GM18868 (cell line): Measurements from ENCODE around the gene TRAPPC10.

Experiments used
- ATAC-seq: cut with Tn5 transposase; IDR thresholded peaks from one replicate; pipeline ENCODE4 v1.9.1; 2021; ENCODE audit warnings: mild to moderate bottlenecking, moderate library complexity; ENCODE audit not compliant: unreplicated experiment

TRAPPC10 gene

DNA sequence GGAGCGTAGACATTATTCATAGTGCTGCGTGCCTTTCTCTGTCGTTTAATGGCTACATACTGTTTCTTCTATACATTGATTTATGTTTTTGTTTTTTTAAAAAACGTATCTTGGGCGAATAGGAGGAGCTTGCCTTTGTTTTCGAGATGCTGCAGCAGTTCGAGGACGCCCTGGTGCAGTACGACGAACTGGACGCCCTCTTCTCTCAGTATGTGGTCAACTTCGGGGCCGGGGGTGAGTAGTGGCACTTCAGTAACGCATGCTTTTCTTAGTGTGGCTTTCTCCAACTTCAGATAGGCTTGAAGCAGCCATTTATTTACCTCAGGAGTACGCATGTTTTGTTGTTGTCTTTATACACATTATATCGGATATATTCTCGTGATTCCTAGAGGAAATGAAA lies 46.9 kb downstream of the TRAPPC10 start:
- ATAC-seq = no peak

DNA sequence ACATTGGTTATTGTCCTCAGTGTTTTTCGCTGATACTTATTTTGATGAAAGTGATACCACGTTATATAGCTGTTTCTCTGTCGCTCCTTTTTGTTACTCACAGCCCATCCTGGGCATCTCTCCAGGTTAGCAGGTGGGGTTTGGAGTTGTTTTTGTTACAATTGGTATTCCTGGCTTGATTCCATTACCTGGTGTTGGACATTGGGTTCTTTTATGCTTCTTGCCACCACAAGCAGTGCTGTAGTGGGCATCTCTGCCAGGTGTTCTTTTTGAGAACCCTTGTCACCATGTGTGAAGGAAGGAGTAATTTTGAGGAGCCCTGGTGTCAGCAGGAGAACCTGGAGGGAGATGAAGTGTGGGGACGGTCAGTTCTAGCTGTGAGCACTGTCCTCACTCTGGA lies 47.6 kb downstream of the TRAPPC10 start:
- no peak for ATAC-seq

DNA sequence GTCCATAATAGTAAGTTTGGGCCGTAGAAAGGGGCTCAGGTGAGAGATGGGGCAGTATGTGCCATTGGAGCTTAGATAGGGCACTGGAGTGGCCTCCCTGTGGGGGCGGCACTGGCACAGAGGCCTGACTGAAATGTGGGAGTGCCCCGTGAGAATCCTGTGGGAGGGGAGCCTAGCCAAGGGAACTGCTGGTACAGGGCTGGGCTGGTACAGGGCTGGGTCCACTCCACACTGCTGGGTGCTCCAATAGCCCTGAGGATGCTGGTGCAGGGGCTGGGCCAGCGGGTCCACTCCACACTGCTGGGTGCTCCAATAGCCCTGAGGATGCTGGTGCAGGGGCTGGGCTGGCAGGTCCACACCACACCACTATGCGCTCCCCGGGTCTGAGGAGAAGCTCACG lies 50.3 kb downstream of the TRAPPC10 start:
- ATAC-seq = no peak

DNA sequence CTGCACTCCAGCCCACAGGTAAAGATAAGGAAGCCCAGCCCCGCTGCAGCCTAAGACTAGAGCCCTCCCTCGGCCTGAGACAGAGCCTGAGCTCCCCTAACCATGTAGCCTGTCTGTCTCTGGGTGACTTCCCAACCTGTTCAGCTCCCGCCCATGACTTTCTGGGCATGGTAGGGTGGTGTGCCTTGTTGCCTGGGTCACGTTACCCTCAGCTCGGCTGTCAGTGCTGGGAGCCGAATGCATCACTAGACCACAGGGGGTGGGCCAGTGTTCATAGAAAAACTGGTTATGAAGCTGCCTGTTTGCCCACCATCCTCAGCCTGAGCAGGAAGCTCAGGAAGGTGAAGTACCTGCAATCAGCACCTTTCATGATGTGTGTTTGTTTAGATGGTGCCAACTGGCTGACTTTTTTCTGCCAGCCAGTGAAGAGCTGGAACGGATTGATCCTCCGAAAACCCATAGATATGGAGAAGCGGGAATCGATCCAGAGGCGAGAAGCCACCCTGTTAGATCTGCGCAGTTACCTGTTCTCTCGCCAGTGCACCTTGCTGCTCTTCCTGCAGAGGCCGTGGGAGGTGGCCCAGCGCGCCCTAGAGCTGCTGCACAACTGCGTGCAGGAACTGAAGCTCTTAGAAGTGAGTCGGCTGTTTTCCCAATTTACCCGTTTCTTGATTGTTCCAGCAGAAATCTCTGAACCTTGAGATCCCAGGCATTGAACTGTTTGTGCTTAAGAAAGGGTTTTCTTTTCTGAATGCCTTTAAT lies 51.2 kb downstream of the TRAPPC10 start:
- ATAC-seq = no peak

DNA sequence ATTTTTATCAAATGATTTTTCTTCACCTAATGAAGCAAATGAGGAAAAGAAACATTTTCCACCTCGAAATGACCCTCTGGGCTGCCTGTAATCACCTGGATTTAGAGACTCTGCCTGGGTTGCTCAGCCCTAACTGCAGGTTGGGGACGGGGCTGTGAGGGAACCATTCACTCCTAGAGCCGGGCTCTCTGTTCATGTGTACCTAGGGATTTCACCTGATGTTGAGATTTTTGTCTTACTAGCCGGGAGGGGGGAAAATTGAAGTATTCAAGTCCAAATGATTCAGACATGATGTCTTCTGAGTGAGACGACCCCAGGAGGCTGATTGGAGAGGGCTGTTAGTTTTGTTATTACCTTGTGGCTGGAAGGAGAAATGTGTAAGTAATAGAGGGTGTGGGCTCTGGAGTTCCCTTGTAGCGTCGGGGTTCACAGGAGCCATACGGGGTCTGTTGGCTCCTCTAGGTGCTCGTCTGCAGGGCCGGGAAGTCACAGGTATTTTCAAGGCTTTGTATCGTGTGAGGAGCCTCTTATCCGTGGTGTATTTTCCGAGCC lies 52.8 kb downstream of the TRAPPC10 start:
- ATAC-seq = no peak

DNA sequence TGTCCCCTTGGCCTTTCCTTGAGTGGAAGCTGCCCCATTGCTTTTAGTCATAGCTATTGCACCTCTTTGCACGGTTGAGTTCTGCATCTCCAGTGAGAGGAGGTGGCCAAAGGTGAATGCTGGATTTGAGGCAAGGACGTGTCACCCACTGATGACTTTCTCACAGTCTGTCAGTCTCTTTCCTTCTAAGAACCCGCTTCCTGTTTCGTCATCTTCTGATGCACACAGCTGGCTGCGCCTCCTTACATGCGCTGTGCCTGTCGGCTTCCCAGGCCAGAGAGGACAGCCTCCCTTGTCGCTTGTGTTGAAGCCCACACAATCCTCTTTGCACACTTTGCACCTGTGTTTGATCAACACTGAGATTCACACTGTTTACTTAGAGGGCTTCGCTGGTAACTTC lies 53.3 kb downstream of the TRAPPC10 start:
- ATAC-seq = no peak

DNA sequence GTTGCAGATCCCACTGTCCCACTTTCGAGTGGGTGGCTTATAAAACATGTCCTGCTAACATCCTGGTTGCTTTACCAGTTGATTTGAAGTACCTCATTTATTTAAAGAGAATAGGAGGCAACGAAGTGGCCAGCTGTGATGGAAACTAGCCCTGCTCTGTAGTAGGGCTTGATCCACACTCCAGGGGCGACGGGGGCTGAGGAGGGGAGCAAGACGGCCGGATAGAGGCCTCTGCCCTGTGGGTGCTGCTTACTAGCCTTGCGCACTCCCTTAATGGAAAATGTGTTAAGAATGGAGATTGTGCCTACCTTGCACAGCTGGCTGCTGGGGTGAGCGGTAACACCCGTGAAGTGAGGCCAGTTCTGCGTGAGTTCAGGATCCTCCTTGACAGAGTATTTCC lies 54.0 kb downstream of the TRAPPC10 start:
- ATAC-seq = no peak

DNA sequence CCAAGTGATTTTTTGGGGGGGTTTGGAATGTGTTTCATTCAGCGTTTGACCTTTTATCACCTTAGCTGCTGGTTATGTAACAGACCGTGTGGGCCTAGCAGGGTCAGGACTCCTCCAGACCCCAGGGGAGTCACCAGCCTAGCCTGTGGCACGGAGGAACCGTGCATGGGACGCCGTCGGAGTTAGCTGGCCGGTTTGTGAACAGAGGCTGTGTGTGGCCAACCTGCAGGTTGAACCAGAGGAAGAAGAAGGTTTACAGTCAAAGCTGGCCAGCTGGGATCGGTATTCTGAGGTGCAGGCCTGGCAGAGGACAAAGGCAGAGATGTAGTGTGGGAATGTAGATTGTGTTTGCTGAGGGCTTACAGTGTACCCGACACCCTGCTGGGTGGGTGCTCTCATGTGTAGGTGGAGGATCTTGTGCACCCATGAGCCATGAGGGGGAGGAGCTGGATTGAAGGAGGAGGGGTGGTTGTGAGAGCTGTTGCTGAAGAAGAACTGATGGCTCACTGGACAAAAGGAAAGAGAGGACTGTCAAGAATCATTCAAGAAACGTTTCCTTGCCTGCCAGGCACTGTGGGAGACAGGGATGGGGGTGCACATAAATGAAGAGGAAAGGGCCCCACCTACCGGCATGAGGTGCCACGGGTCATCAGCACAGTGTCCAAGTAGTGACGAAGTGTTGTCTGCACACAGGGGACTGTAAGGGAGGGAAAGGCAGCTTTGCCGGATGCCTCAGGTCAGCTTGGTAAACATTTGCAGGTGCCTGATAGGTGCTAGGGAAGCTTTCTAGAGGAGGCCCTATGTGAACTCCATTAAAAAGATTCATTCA lies 55.1 kb downstream of the TRAPPC10 start:
- no peak for ATAC-seq

DNA sequence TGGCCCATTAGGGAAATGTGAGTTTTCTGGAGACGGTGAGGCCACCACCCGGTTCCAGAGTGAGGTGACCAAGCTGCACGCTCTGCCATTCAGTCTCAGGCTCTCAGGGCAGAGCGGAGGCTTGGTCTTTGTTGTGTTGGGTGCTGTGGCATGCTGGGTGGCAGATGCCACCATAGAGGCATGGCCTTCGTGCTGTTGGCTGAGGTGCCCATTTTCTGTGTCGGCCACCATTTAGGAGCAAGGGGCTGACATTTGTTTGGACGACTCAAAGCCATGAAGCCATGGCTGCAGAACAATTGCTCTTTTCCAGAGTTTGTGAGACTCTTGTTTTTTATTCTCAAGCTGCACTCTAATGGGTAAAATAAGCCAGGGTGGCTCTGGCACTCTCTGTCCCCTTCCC lies 58.3 kb downstream of the TRAPPC10 start:
- ATAC-seq = no peak

DNA sequence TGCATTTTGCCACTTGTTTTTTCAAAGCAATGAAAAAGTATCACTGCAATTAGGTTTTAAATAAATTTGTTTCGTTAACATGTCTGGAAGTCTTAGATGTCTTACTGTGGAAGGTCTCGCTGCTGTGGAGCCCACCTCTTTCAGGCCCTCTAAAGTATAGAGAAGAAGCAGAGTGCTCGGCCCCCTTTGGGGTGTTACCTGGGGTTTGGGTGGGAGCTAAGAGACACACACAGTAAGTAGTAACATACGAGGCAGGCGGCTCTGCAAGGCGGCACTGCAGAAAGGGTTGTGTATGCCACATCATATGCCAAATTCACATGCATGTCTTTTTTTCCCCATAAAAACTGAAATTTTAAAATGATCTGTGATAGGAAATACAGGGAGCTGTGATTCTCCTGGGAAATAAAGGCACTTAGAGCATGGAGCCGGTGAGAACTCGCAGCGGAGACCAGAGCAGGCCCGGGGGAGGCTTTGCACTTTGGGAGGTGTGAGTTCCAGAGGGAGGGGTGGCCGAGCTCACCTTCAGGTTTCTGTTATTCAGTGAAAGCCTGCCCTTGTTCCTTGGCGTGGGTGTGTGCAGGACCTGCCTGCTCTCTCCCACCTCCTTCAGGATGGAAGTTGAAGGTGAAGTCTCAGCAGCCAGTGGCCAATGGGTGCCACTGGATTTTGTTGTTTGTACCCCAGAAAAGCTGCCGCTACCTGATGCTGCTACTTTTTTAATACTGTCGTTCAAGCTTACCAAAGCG lies 59.4 kb downstream of the TRAPPC10 start:
- ATAC-seq = no peak

DNA sequence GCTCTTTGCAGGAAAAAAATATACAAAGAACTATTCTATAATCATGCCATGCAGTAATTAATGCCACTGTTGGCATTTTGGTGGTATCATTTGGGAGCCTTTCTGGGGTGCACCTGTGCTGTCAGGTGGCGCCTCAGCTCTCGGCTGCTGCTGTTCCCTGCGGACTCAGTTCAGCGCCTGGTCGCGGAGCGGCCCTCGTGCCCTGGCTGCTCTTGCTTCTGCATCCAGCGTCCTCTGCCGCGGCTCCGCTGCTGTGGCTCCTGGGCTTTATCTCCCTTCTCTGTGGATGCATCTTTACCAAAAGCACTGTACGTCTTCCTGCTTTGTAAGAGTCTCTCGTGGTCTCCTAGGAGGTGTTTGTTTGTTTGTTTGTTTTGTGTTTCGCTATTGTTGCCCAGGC lies 60.0 kb downstream of the TRAPPC10 start:
- no peak for ATAC-seq

DNA sequence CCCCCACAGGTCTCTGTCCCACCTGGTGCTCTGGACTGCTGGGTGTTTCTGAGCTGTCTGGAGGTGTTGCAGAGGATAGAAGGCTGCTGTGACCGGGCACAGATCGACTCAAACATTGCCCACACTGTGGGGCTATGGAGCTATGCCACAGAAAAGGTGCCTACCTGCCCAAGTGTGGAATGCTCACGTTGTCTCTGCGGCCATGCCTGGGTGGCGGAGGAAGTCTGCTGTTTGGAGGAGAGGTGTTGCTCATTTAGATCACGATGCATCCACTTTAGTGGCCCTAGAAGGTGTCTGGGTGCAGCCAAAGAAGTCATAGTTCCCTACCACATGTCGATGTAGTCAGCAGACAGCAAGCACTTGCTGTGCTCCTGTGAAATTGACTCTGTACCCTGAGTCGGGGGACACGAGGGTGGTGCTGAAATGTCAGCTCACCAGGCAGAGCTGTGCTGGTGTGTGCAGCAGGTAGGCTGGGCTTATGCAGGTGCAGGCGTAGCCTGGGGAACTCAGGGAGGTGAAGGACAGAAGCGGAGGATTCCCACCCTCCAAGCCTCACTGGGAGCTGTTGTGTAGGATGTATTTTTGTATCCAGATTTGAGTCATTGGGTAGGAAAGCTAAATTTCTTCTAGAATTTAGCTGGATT lies 62.3 kb downstream of the TRAPPC10 start:
- no peak for ATAC-seq

DNA sequence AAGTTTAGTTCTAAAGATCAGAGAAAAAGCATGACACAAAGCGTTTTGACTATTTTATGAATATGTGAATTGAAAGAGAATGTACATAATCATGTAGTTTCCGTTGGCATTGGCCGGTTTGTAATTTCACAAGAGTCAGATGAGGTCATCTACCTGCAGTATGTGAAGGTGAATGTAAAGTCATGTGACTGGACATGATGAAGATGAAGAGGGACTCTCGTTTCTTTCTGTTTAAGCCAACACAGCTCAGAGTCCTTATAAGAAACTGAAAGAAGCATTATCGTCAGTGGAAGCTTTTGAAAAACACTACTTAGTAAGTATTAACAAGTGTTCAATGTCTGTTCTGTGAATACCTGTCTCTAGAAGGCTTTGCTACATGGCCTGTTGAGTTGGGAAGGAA lies 64.2 kb downstream of the TRAPPC10 start:
- ATAC-seq = no peak

DNA sequence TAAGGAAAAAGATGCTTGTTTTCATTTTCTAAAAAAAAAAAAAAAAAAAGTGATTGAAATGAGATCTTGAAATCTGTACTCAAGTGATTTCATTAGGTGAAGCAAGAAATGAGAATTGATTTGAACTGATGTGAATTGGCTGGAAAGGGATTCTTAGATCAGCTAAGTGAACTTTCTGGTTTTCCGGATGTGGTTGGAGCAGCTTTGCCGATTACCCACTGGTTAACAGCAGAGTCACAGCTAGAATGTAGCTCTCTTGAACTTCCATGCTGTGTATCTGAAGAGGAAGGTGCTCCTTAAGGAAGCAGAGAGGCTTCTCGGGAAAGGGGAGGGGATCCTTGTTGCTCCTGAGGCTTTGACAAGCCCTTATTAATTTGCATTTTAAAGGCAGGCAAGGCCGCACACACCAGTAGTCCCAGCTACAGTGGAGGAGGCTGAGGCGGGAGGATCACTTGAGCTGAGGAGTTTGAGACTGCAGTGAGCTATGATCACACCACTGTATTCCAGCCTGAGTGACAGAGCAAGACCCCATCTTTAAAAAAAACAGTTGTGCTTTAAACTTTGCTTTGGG lies 66.4 kb downstream of the TRAPPC10 start:
- no peak for ATAC-seq

DNA sequence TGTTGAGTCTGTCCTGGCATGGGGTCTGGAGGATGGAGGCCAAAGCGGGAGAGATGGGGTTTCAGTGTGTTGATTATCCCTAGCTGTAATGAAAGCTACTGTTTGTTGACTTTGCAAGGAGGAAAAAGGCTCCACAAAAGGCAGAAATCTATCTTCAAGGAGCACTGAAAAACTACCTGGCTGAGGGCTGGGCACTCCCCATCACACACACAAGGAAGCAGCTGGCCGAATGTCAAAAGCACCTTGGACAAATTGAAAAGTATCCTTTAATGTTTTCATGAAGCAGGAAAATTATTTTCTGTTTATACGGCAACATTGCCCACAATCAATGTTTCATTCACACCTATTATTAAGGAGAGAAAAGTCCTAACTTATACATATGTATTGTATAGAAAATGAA lies 67.3 kb downstream of the TRAPPC10 start:
- no peak for ATAC-seq

DNA sequence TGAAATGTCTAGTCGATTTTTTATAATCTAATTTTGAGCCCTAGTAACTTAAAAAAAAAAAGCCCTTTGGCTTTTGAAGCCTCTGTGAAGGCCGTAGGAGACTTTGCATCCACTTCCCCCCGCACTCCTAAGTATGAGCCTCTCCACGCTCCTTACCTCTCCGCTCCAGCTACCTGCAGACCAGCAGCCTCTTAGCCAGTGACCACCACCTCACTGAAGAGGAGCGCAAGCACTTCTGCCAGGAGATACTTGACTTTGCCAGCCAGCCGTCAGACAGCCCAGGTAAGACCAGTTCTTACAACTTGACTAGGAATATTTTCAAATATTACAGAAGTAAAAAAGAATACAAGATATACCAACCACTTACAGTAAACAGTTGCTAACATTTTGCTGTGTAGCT lies 67.7 kb downstream of the TRAPPC10 start:
- ATAC-seq = no peak

DNA sequence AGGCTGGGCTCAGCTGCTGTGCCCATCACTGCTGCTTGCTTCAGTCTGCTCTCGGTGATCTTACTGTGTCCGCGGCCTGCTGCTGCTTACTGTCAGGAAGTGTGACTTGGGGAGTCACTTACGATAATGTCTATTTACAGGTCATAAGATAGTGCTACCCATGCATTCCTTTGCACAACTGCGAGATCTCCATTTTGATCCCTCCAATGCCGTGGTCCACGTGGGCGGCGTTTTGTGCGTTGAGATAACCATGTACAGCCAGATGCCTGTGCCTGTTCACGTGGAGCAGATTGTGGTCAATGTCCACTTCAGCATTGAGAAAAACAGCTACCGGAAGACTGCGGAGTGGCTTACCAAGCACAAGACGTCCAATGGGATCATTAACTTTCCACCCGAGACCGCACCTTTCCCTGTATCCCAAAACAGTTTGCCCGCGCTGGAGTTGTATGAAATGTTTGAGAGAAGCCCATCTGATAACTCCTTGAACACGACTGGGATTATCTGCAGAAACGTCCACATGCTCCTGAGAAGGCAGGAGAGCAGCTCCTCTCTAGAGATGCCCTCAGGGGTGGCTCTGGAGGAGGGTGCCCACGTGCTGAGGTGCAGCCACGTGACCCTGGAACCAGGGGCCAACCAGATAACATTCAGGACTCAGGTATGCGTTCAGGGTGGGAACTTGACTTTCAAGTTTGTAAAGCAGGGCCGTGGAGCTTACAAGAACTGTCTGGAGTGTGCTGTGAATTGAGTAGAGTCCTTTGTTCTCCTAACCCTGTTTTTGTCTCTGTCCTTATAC lies 70.7 kb downstream of the TRAPPC10 start:
- no peak for ATAC-seq

DNA sequence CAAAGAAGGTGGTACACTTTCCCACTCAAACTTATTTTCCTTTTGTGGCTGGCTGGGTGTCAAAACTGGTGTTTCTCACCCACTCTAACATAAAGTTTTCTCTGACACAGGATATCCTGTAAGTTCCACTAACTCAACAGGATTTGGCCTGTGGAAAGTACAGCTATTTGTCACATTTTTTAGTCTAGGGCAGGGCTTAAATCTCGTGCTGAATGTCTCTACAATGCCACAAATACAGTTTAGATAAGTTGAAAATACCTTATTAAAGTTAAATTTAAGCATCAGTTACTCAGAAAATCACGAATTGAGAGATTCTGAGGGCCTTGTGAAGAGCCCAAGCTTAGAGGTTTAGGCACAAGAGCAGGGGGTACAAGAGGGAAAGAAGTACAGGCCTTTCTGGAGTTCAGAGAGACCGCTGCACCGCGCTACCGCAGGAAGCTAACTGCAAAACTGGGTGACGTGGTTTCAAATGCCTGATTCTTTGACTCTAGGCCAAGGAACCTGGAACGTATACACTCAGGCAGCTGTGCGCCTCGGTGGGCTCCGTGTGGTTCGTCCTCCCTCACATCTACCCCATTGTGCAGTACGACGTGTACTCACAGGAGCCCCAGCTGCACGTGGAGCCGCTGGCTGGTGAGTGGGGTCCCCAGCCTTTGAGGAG lies 71.7 kb downstream of the TRAPPC10 start:
- ATAC-seq = no peak
